Aorta (tissue), 5 donors: ENCODE data around the gene SPTBN1. TPM values are rescaled to one million over a fixed set of nuclear protein-coding genes. Genes with fewer than 3 reads are reported as not detected.

Source experiments
- ATAC-seq: fragments of 200-7000 bp; cut with Tn5 transposase; one replicate; pipeline ENCODE4 v1.9.1; 2022; ENCODE audit warnings: moderate library complexity; ENCODE audit not compliant: low FRiP score
- DNase-seq, 2 donors: peaks; one replicate each; pipeline ENCODE4 v3.0.0-alpha.2; 2020
- H3K27ac ChIP-seq, 2 donors: one replicate each; pipeline ENCODE4 v1.5.1; 2013; ENCODE audit warnings: low read length in 2 of 2, mild to moderate bottlenecking in 2 of 2, moderate library complexity in 2 of 2, control low read depth in 1 of 2, inconsistent platforms in 1 of 2, low read depth in 1 of 2
- H3K27me3 ChIP-seq, 2 donors: one replicate each; pipeline ENCODE4 v1.6.1; 2013; ENCODE audit warnings: control low read depth in 1 of 2, low read length in 1 of 2, mild to moderate bottlenecking in 1 of 2, moderate library complexity in 1 of 2; ENCODE audit not compliant: insufficient read depth in 2 of 2, control insufficient read depth in 1 of 2
- H3K36me3 ChIP-seq, 2 donors: one replicate each; pipeline ENCODE4 v1.6.1; 2013; ENCODE audit warnings: control low read depth in 1 of 2, low read length in 1 of 2, mild to moderate bottlenecking in 1 of 2; ENCODE audit not compliant: insufficient read depth in 2 of 2, control insufficient read depth in 1 of 2
- H3K4me1 ChIP-seq, 2 donors: one replicate each; pipeline ENCODE4 v1.6.1; 2013; ENCODE audit warnings: low read length in 2 of 2, control low read depth in 1 of 2, mild to moderate bottlenecking in 1 of 2, moderate library complexity in 1 of 2; ENCODE audit not compliant: insufficient read depth in 2 of 2, control insufficient read depth in 1 of 2
- H3K4me3 ChIP-seq, 2 donors: one replicate each; pipeline ENCODE4 v1.5.1; 2013; ENCODE audit warnings: low read length in 2 of 2, control low read depth in 1 of 2, mild to moderate bottlenecking in 1 of 2
- H3K9me3 ChIP-seq: one replicate; pipeline ENCODE4 v1.6.1; 2013; ENCODE audit warnings: mild to moderate bottlenecking, low read length; ENCODE audit not compliant: control insufficient read depth
- WGBS, 2 donors: extraction: QIAGEN DNeasy Blood & Tissue Kit; methylation state at CpG; one replicate each; pipeline ENCODE4 v1.1.7; 2013; 5-methylcytosine and 5-hydroxymethylcytosine counted together
- intact Hi-C, 2 donors: fragments of 100-400 bp; cut with DNase I; formaldehyde crosslinking; loops; one replicate each; pipeline versions ENCODE4 v1.14.2 to v1.15.0; 2022
- polyA plus RNA-seq, 2 donors: library from polyadenylated mRNA; stranded (reverse); fragments of 200-250 nt; gene quantifications; one replicate each; pipeline ENCODE4 v1.2.3, GENCODE V29; 2013
- total RNA-seq, 2 donors: library from RNA; stranded (reverse); fragmentation: NEBNext Ultra II Directional; extraction: Animal tissue kit (Norgen Biotek cat#: 25700); gene quantifications; one replicate each; pipeline ENCODE4 v1.2.1, GENCODE V29; 2021
- donor health status: healthy with polysubstance abuse.
- donor health status: Bipolar disorder and iron deficiency.
- donor health status: DM: no; HTN: no; CAD: no.
- donor health status: DM: no; HTN: no; CAD: no.
- donor health status: DM: yes; HTN: yes; CAD: no.

Gene SPTBN1
- total and polyA plus RNA-seq, 4 donors: 84.9 to 540 (median 218) TPM

GRCh38 chr2:54557601-54558187, 101.6 kb downstream of the SPTBN1 start:
- H3K27me3 ChIP-seq: no peaks in the 10 kb centered on the region
- intact Hi-C loops: no loop called here
- no peaks in the 10 kb centered on the region for H3K9me3 ChIP-seq
- 9% methylated on average over 48 of the region's 48 CpGs for WGBS, 2 donors
- H3K36me3 ChIP-seq: no peaks in the 10 kb centered on the region
- peaks cover 2% of the 10 kb centered on the region in 2 donors for H3K4me1 ChIP-seq
- peak; percentile 42 for ATAC-seq
- peak; percentile 54 to 86 for DNase-seq
- peak overlapping the region in 1 of 2 donors; percentile 2 for H3K27ac ChIP-seq
- peak overlapping the region; percentile 11 to 29 for H3K4me3 ChIP-seq

- ATAC-seq: peak; percentile 69
- H3K27me3 ChIP-seq: no peaks in the 10 kb centered on the region
- peaks cover 2% of the 10 kb centered on the region in 2 donors for H3K4me1 ChIP-seq
- no peaks in the 10 kb centered on the region for H3K9me3 ChIP-seq
- no peak overlapping the region for H3K27ac ChIP-seq
- peak; percentile 70 to 87 for DNase-seq
- H3K4me3 ChIP-seq: peak overlapping the region; percentile 11 to 29
- intact Hi-C loops: no loop called here
- 2 to 4% methylated on average over 58 to 59 of the region's 59 CpGs for WGBS, 2 donors
- no peaks in the 10 kb centered on the region for H3K36me3 ChIP-seq
Measured at GRCh38 chr2:54558188-54559005, 102.3 kb downstream of the SPTBN1 start.

GRCh38 chr2:54559006-54559445, 102.9 kb downstream of the SPTBN1 start:
- peak overlapping the region in 1 of 2 donors; percentile 29 for H3K4me3 ChIP-seq
- no peaks in the 10 kb centered on the region for H3K9me3 ChIP-seq
- intact Hi-C loops: no loop called here
- no peaks in the 10 kb centered on the region for H3K36me3 ChIP-seq
- DNase-seq (no peak), ATAC-seq (no peak)
- no peaks in the 10 kb centered on the region for H3K27me3 ChIP-seq
- 50 to 58% methylated on average over 5 of the region's 5 CpGs for WGBS, 2 donors
- H3K27ac ChIP-seq: no peak overlapping the region
- H3K4me1 ChIP-seq: peaks cover 2% of the 10 kb centered on the region in 2 donors

- DNase-seq (no peak), ATAC-seq (peak; percentile 24)
Measured at GRCh38 chr2:54559593-54560145, 103.5 kb downstream of the SPTBN1 start.

GRCh38 chr2:54560146-54560881, 104.2 kb downstream of the SPTBN1 start:
- ATAC-seq: no peak
- Histone ChIP-seq H3K4me1 (peaks cover 2% of the 10 kb centered on the region in 2 donors), H3K27ac (no peak overlapping the region), H3K9me3 (no peaks in the 10 kb centered on the region), H3K4me3 (peak overlapping the region in 1 of 2 donors; percentile 14), H3K36me3 (no peaks in the 10 kb centered on the region), H3K27me3 (no peaks in the 10 kb centered on the region)
- peak; percentile 55 to 76 for DNase-seq
- intact Hi-C loops: no loop called here
- WGBS, 2 donors: 27 to 41% methylated on average over 19 of the region's 19 CpGs

More at GRCh38 chr2:54559593-54560145, 103.5 kb downstream of the SPTBN1 start:
- 7 to 14% methylated on average over 9 of the region's 9 CpGs for WGBS, 2 donors
- H3K27me3 ChIP-seq: no peaks in the 10 kb centered on the region
- no peaks in the 10 kb centered on the region for H3K9me3 ChIP-seq
- intact Hi-C loops: no loop called here
- H3K27ac ChIP-seq: peak overlapping the region in 1 of 2 donors; percentile 6
- H3K4me1 ChIP-seq: peaks cover 2% of the 10 kb centered on the region in 2 donors
- peak overlapping the region in 1 of 2 donors; percentile 14 for H3K4me3 ChIP-seq
- no peaks in the 10 kb centered on the region for H3K36me3 ChIP-seq

GRCh38 chr2:54561010-54561409, 104.9 kb downstream of the SPTBN1 start:
- intact Hi-C loops: no loop called here
- Histone ChIP-seq H3K36me3 (no peaks in the 10 kb centered on the region), H3K4me1 (peaks cover 2% of the 10 kb centered on the region in 2 donors), H3K9me3 (no peaks in the 10 kb centered on the region), H3K27me3 (no peaks in the 10 kb centered on the region), H3K27ac (no peak overlapping the region), H3K4me3 (no peak overlapping the region)
- ATAC-seq (no peak), DNase-seq (no peak)
- 36 to 41% methylated on average over 4 of the region's 4 CpGs for WGBS, 2 donors

- 91 to 94% methylated on average over 2 of the region's 2 CpGs for WGBS, 2 donors
Measured at GRCh38 chr2:54564439-54564838, 108.3 kb downstream of the SPTBN1 start.

GRCh38 chr2:54565551-54565950, 109.4 kb downstream of the SPTBN1 start:
- Histone ChIP-seq H3K4me1 (peaks cover 7 to 9% of the 10 kb centered on the region in 2 donors), H3K27me3 (no peaks in the 10 kb centered on the region), H3K4me3 (no peak overlapping the region), H3K27ac (no peak overlapping the region), H3K36me3 (no peaks in the 10 kb centered on the region), H3K9me3 (no peaks in the 10 kb centered on the region)
- ATAC-seq: no peak
- DNase-seq: no peak
- intact Hi-C loops: no loop called here

More at GRCh38 chr2:54564439-54564838, 108.3 kb downstream of the SPTBN1 start:
- intact Hi-C loops: no loop called here
- Histone ChIP-seq H3K9me3 (no peaks in the 10 kb centered on the region), H3K27me3 (no peaks in the 10 kb centered on the region), H3K36me3 (no peaks in the 10 kb centered on the region), H3K27ac (no peak overlapping the region), H3K4me1 (no peaks in the 10 kb centered on the region), H3K4me3 (no peak overlapping the region)
- ATAC-seq (no peak), DNase-seq (no peak)
